ENCODE measurements around the gene ALK. TPM values are rescaled to one million over a fixed set of nuclear protein-coding genes. Genes with fewer than 3 reads are reported as not detected.

Gene ALK
- total RNA-seq, 1 experiment from 2014 or later: not detected

DNA sequence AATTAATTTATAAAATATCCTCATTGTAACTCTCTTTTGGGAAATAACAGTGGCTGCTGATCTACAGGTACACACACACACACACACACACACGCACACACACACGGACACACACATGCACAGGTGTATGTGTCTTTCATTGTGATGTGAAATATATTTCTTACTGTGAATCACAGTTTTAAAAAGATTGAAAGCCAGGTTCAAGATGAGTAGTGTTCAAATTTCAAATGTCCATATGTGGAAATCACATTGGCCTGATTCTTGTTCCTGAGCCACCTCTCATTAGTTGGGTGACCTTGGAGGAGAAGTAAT lies 372.4 kb downstream of the ALK start:
- H3K27ac Mint-ChIP-seq: no peak overlapping the region
- Histone ChIP-seq H4K8ac (replicated peaks; ENCODE audit: insufficient read length, low read depth, low read length) (no peak overlapping the region), H3K23ac (ENCODE audit: insufficient read length, low read depth, low read length) (no peak overlapping the region), H3K27me3 (ENCODE audit: insufficient read depth, low read length) (no peaks in the 10 kb centered on the region), H2BK120ac (ENCODE audit: low read depth, low read length, poor library complexity, severe bottlenecking) (no peak overlapping the region), H3K18ac (ENCODE audit: insufficient read length, low read depth, low read length) (no peak overlapping the region), H2BK15ac (ENCODE audit: low read depth, low read length) (no peak overlapping the region), H2BK12ac (ENCODE audit: insufficient read length, low read depth, low read length) (no peak overlapping the region), H3K79me2 (ENCODE audit: insufficient read depth, low read length) (no peaks in the 10 kb centered on the region), H2AK5ac (ENCODE audit: insufficient read length, low read length) (no peak overlapping the region), H2BK20ac (ENCODE audit: low read depth, low read length, poor library complexity, severe bottlenecking) (no peak overlapping the region), H2BK5ac (ENCODE audit: insufficient read length, low read length) (no peak overlapping the region), H2AFZ (ENCODE audit: low read length) (no peak overlapping the region), H3K9ac (ENCODE audit: extremely low read depth, insufficient read length, low read length) (no peak overlapping the region), H3T11ph (ENCODE audit: low read length) (no peak overlapping the region), H3K56ac (ENCODE audit: insufficient read length, low read depth, low read length) (no peak overlapping the region), H3K4me1 (ENCODE audit: insufficient read depth, low read length) (peaks cover 5% of the 10 kb centered on the region), H3K14ac (ENCODE audit: insufficient read depth, low read length) (no peak overlapping the region), H4K5ac (ENCODE audit: insufficient read length, low read depth, low read length) (no peak overlapping the region), H3K27ac (ENCODE audit: insufficient read length, low read depth, low read length) (no peak overlapping the region), H3K23me2 (ENCODE audit: insufficient read length, low read depth, low read length, poor library complexity, severe bottlenecking) (no peaks in the 10 kb centered on the region), H4K91ac (ENCODE audit: insufficient read length, low read depth, low read length) (no peak overlapping the region), H3K9me3 (ENCODE audit: control insufficient read depth, low read depth, low read length) (no peaks in the 10 kb centered on the region), H3K79me1 (ENCODE audit: insufficient read depth, low read depth, low read length, poor library complexity, severe bottlenecking) (no peaks in the 10 kb centered on the region), H3K4me2 (ENCODE audit: insufficient read depth, insufficient read length, low read length) (no peak overlapping the region), H4K20me1 (ENCODE audit: control insufficient read depth, insufficient read depth, insufficient read length) (no peaks in the 10 kb centered on the region), H3K4ac (ENCODE audit: low read depth, low read length) (no peak overlapping the region)
- no peak overlapping the region for H3K4me3 Mint-ChIP-seq
- no CpG with 5 or more reads among the region's 2 CpGs for WGBS (ENCODE audit: extremely low coverage, insufficient read length, low lambda C conversion rate)
- H3K9me3 Mint-ChIP-seq: no peaks in the 10 kb centered on the region
- TF ChIP-seq, protein P1, sequence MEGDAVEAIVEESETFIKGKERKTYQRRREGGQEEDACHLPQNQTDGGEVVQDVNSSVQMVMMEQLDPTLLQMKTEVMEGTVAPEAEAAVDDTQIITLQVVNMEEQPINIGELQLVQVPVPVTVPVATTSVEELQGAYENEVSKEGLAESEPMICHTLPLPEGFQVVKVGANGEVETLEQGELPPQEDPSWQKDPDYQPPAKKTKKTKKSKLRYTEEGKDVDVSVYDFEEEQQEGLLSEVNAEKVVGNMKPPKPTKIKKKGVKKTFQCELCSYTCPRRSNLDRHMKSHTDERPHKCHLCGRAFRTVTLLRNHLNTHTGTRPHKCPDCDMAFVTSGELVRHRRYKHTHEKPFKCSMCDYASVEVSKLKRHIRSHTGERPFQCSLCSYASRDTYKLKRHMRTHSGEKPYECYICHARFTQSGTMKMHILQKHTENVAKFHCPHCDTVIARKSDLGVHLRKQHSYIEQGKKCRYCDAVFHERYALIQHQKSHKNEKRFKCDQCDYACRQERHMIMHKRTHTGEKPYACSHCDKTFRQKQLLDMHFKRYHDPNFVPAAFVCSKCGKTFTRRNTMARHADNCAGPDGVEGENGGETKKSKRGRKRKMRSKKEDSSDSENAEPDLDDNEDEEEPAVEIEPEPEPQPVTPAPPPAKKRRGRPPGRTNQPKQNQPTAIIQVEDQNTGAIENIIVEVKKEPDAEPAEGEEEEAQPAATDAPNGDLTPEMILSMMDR (conservative IDR thresholded peaks at IDR 0.05): no peak
- H3K36me3 Mint-ChIP-seq (ENCODE audit: insufficient read depth in 1 of 3, low read depth in 3 of 3): no peaks in the 10 kb centered on the region
- DNase-seq: no peak
- no peaks in the 10 kb centered on the region for H3K27me3 Mint-ChIP-seq (ENCODE audit: low read depth)
- peaks cover 12% of the 10 kb centered on the region in 2 experiments for H3K4me1 Mint-ChIP-seq
